HG03139 (cell line): Measurements from ENCODE around the gene TBPL1.
"Not testable (repeated sequence)": the region's sequence is repeated elsewhere in the genome, so short reads cannot be mapped to it uniquely, and the experiment has no call there.

Experiments used
- ATAC-seq: cut with Tn5 transposase; IDR thresholded peaks from one replicate; pipeline ENCODE4 v1.9.1; 2021; ENCODE audit not compliant: unreplicated experiment

The TBPL1 gene

GRCh38 chr6:133952815-133953633 is at the start of gene TBPL1:
Gene TBPL1 (plus strand): TSS chr6:133953224. CDS start chr6:133980126, 26,902 bp downstream.
- ATAC-seq = peak; percentile 89

DNA sequence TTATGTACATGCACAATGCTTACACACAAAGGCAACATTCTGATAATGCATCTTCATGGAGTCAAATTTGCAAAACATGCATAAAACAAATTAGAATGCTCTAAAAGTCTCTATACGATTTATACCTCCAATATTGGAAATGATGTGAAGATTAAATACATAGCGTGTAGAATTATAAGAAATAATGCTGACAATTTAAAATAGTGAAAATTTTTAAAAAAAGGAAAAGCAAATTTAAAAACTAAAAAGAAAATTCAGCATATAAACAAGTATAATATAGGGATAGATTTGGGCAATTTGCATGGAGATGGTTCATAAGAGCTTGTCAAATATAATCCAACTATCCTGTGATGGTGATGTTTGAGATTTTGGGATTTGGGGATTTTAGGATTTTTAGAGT is 49.2 kb upstream of the TBPL1 start:
- no peak for ATAC-seq

GRCh38 chr6:133906050-133906449 is 47.0 kb upstream of the TBPL1 start:
- ATAC-seq = no peak

GRCh38 chr6:133916650-133917151 is 36.3 kb upstream of the TBPL1 start:
- peak; percentile 79 for ATAC-seq

GRCh38 chr6:133917781-133918180 is 35.2 kb upstream of the TBPL1 start:
- no peak for ATAC-seq

DNA sequence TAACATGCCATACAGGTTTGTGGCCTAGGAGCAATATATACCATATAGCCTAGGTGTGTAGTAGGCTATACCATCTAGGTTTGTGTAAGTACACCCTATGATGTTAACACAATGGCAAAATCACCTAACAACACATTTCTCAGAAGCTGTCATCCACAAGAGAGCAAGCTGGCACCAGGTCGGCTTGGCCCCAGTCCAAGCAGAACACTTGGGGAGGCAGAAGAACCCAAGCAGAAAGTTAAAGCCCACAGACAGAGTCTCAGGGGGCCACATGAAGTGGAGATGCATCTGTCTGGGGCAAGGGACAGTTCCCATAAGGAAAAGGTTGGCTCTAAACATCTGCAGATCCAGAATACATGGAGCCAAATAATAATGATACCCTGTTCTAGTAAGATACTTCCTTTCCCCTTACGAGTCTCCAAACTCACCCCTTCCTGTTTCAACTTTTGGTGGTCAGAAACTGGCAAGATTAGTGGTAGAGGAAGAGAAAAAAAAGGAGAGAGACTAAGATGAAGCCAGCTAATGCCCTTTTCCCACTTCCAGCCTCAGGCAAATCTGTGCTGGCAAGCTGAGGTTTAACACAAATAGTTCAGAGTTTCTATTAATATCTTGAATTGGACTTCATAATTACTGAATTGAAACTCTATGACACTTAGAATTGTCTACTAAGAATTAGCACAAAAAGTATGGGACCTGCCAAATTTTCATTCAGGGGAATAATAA is 34.7 kb upstream of the TBPL1 start:
- ATAC-seq = no peak

DNA sequence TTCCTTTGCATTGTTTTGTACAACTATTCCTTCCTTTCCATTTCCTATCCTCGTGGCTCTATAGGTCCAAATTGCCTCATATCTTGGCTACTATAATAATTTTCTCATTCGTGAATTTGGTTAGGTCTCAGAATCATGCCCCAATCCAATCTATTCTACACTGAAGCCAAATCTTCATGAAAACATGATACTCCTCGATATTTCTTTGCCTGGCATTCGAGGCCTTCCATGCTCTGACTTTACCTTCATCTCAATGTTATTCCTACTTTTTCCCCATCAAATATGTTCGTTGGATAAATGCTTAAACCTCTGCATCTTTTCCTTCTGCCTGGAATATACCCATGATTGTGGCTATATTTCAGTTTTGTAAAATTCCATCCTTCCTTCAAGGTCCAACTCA is 33.7 kb upstream of the TBPL1 start:
- no peak for ATAC-seq

GRCh38 chr6:133921249-133921859 is 31.7 kb upstream of the TBPL1 start:
- ATAC-seq = peak; percentile 55

DNA sequence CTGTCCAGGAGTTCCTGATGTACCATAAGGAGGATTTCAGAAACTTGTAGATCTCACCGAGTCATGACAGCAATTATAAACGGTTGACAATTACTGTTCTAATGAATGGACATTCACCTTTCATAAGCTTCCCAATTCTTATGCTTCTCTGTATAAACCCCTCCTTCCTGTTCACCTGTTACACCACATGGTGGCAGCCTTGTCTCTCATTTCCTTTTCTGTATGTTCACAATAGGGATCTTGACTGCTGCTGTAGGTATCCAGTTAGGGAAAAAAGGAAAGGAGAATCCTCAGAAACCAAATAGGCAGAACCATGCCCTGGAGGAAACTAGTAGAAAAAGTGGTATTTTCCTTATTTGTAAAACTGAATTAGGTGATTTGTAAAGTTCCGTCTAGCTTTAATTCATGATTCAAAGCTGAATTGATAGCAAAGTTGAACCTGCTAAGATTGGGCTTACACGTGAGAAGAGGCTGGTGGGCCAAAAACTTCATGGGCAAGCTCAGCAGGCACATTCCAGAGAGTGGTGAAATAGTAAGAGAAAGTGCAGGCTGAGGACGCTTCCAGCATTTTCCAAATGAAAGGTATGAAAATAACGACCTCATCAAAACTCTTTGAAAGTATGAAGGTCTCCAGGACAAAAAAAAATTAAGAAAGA is 29.0 kb upstream of the TBPL1 start:
- ATAC-seq = peak; percentile 78

GRCh38 chr6:133931221-133931620 is 21.8 kb upstream of the TBPL1 start:
- not testable (repeated sequence) for ATAC-seq

GRCh38 chr6:133936352-133936751 is 16.7 kb upstream of the TBPL1 start:
- not testable (repeated sequence) for ATAC-seq

DNA sequence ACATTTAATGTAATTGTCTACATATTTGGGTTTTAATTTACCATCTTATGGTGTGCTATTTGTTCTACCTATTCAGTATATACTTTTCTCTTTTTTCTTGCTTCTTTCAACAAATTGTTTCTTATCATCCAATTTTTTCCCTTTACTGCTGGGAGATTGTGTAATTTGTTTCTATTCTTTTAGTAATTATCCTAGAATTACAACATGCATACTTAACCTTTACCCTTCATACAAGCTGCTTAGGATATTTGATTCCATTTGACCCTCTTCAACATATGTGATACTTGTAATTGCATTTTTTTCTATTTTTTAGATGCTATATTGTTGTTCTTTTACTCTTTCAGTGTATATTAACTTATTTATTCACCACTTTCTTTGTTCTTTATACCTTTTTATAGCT is 15.1 kb upstream of the TBPL1 start:
- ATAC-seq = no peak

DNA sequence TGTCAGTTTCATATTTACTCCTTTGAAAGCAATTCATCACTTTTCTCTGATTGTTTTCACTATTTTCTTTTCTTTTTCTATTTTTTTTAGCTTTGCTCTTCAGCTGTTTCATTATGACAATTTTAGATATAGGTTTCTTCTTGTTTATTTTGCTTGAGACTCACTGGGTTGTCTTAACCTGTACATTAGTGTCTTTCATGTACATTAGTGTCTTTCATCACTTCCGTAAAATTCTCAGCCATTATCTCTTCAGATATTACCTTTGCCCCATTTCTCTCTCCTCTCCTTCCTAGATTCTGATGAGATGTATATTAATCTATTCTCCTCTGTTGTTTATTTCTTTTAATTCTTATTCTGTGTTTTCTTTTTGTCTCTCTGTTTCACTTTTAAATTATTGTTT is 14.5 kb upstream of the TBPL1 start:
- no peak for ATAC-seq

DNA sequence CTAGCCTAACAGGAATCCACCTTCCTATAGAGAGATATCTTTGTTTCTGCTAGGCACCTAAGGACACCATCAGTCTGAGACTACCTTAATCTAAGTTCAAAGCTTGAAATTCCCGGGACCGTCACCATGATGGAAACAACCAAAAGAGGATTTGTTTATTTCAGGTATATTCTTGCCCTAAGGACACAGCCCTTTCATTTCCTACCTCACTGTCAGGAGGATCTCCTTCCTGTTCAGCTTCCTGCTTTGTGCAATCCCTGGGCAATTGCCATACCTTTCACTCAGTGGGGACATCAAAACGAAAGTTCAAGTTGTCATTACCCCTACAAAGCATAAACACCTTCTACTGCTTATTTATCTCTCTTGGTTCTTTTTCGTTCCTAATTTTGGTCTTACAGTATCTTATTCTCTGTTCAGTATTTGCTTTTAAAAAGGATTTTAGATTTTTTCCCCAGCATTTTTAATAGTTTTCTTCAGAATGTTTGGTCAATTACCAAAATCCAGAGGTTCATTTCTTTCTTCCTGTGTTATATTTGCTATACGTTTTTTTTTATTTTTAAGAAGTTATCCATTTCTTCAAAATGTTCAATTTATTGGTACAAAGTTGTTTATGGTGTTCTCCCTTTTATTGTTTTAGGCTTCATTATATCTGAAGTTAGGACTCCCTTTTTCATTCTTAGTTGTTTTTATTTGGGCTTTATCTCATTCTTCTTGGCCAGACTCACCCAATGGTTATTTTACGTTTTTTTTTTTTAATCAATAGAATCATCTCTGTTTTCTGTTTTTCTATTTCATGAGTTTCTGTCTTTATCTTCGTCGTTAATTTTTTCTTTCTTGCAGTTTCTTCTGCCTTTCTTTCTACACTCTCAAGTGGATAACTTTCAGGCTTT is 13.0 kb upstream of the TBPL1 start:
- no peak for ATAC-seq

GRCh38 chr6:133945158-133945557 is 7.9 kb upstream of the TBPL1 start:
- ATAC-seq = no peak

- no peak for ATAC-seq
Observed at GRCh38 chr6:133947302-133947900, 5.6 kb upstream of the TBPL1 start.

DNA sequence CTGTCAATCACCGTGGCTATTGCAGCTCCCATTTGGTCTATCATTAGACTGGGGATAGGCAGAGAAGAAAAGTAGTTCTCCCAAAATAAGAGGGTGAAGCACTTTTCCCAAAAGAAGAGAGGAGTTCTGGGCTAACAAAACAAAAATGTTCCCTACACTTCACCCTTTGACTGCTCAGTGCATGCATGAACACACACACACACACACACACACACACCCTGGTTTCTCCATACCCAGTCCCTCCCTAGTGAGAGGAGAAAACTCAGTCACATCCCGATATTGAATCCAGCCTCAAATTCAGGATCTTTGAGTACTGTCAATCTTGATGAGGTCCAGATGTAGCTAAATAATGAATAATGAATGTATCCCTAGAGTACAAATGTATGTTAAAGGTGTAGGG is 4.6 kb upstream of the TBPL1 start:
- ATAC-seq = no peak

DNA sequence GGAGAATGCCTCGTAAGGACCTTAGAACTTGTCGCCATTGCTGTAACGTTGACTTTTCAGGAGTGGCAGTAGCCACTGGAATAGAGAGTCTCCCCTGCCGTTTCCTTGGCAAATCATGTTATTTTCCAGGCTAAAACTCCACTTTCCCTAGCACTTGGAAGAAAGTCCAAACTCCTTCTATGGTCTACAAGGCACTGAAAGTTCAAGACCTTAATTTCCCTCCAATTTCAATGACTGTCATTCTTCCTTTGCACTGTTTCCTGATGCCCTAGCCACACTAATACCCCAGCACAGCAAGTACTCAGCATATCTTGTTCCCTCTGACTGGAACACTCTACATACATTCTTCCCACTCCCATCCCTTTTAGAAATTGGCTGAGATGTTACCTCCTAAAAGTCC is 1.8 kb upstream of the TBPL1 start:
- no peak for ATAC-seq

GRCh38 chr6:133951881-133952814 is 876 bp upstream of the TBPL1 start:
- ATAC-seq = peak; percentile 55
